NCI-H2107 treated with DMSO at 0.1 percent for 48 hours (cell line): ENCODE measurements around the gene ZBTB39.
A peak's percentile ranks its signal among the peaks of the same experiment; 100 is the strongest.
"Not testable (repeated sequence)": the region's sequence is repeated elsewhere in the genome, so short reads cannot be mapped to it uniquely, and the experiment has no call there.

Experiments used
- DNase-seq: peaks from one replicate; lab custom pipeline; 2025; ENCODE audit not compliant: unreplicated experiment; lab: John Stamatoyannopoulos, UW

ZBTB39 gene

DNA sequence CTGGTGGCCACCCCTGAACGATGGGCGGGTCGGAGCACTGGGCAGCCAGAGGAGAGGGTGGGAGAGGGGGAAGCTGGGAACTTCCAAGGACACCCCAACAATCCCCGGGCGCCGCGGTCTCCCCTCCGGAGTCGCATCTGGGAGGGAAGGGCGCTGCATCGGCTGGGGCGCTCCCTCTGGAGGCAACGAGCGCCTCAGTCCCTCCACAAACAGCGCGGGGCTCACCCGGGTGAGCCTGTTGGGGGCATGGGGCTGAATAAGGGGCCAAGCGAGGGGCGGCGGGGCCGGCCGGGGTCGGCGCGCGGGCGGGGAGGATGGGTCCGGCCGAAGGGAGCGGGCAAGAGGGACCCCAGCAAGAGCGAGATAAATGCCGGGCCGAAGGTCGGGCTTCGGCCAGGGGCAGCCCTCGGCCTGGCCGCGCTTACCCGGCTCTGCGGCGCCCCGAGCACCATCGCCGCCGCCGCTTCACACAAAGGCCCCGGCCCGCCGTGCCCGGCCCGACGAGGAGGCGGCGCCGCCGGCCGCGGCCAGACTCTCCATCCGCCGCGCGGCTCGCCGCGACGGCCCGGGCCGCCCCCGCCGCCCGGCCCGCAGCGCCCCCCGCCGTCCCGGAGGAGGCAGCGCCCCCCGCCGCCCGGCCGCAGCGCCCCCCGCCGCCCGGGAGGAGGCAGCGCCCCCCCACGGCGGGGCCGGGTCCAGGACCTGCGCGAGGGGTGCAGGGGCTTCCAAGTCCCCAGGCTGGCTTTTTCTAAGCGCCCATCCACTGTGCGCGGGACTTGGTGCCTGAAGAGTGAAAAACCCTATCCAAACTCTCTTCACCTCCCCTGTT is at the start of gene ZBTB39:
Gene ZBTB39 (minus strand): TSS at position 567 of the 829 bp plus-strand sequence. CDS start 1,629 bp downstream, outside the sequence.
- peak; percentile 24 for DNase-seq

- DNase-seq, result no peak
These were observed 49.5 kb upstream of the ZBTB39 start for GRCh38 chr12:57055824-57056223.

DNA sequence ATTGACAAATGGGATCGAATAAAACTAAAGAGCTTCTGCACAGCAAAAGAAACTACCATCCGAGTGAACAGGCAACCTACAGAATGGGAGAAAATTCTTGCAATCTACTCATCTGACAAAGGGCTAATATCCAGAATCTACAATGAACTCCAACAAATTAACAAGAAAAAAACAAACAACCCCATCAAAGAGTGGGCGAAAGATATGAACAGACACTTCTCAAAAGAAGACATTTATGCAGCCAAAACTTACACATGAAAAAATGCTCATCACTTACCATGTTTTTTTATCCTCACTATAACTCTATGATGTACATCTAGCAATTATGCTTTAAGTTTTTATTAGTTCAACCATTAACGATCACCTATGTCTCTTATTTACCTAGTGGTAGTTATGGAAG is 47.6 kb upstream of the ZBTB39 start:
- DNase-seq, result not testable (repeated sequence)

DNA sequence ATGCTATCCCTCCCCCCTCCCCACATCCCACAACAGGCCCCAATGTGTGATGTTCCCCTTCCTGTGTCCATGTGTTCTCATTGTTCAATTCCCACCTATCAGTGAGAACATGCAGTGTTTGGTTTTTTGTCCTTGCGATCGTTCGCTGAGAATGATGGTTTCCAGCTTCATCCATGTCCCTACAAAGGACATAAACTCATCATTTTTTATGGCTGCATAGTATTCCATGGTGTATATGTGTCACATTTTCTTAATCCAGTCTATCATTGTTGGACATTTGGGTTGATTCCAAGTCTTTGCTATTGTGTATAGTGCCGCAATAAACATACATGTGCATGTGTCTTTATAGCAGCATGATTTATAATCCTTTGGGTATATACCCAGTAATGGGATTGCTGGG is 46.8 kb upstream of the ZBTB39 start:
- not testable (repeated sequence) for DNase-seq

- no peak for DNase-seq
These were observed 44.7 kb upstream of the ZBTB39 start for GRCh38 chr12:57051011-57051410.

GRCh38 chr12:57049890-57050289 is 43.5 kb upstream of the ZBTB39 start, which contains the start of gene MYO1A:
TSS of gene MYO1A (minus strand) at chr12:57050129. CDS start at chr12:57048323, 1,806 bp downstream.
- no peak for DNase-seq

DNA sequence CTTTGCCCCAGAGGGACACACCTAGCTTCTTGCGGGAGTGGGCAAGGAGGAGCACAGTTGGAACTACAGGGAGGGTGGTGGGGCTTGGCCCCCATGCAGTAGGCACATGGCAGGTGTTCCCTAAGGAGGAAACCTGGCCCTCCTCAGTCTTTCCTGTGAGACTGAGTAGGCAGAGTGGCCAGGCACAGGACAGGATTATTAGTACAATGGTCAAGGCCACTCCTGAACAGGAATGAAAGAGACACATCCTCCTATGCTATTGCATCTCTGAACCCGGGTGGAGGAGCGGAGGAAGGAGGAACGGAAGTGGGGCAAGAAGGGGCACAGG is 42.7 kb upstream of the ZBTB39 start:
- no peak for DNase-seq

DNA sequence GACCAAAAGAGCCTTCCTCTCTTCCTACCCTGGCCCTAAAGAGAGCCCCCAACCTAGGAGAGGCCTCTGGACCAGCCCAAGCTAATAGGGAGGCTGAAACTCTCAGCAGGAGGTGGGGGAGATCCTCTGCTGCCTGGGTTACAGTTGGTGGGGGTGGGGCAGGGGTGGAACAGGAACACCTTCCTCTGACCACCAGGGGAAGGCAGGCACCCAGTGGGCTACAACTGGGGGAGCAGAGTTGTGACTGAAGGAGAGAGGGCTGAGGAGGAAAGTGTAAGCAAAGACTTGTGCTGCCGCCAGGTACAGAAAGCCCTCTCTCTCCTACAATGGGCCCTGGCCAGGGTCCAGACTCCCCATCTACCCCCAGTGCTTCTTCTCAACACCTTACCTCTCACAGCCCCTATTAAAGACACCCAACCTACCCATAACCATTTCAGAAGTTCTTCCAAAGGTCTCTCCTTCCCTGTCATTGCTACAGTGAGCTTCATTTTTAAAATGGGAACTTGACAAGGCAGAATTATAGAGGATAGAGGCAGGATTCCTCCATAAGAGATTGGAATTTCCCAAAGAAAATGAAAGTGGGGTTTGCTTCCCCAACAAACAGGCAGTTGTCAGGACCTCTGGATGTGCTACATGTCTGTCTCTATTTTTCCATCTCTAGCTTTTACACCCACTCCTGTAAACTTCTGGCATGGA is 42.2 kb upstream of the ZBTB39 start:
- no peak for DNase-seq

GRCh38 chr12:57047981-57048380 is 41.6 kb upstream of the ZBTB39 start:
- no peak for DNase-seq

DNA sequence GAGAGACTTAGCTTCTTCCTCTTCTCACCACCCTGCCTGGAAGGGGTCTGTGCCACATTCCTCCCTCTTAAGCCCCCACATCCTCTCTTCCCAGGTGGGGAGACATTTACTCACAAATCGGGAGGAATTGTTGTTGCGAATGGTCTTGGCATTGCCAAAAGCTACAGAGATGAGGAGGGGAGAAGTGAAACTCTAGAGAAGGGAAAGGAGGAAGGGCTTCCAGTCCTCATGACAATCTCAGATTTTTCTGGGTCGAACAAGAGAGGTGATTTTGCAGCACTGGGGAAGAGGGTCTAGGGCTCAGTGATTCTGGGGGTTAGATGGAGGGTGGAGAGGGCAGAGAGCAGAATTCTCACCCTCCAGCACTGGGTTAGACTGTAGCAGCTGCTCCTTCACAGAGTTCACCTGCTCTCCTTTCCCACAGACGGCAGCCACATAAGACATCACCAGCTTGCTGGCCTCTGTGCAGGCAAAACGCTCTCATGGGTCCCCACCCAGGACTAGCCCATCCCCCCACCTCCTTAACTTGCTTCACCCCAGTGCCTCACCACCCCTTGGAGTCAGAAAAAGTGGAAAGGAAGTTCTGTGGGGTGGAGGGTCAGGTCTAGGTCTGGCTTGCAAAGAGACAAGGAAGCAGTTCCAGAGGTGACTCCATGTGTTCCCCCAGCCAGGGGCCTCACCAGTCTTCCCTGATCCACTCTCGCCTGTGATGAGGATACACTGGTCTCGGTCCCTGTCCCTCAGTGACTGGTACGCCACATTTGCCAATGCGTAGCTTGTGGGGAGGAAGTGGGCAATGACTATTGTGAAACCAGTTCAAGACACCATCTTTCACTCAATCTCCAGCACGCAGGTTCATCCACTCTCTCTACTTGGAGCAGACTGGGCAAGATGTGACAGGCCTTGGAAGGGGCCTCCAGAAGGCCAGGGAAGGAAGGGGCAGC is 40.9 kb upstream of the ZBTB39 start:
- no peak for DNase-seq

- DNase-seq, result no peak
These were observed 39.9 kb upstream of the ZBTB39 start for GRCh38 chr12:57046086-57046791.

- no peak for DNase-seq
These were observed 38.5 kb upstream of the ZBTB39 start for GRCh38 chr12:57044889-57045288.

GRCh38 chr12:57044468-57044867 is 38.1 kb upstream of the ZBTB39 start:
- no peak for DNase-seq

DNA sequence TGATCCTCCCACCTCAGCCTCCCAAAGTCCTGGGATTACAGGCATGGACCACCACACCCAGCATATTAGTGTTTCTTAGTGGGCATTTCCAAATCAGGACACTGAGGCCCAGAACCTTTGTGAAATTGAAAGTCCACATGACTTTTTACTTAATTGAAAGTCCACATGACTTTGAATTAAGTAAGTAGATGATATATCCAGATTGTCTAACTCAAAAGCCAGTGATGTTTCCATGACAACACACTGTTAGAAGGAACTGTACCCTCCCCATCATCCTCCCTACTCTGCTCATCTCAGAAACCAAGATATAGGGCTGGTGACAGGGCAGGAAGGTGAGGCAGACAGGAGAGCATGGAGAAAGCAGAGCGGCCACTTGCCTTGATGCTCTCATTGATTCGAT is 36.3 kb upstream of the ZBTB39 start:
- DNase-seq, result no peak

DNA sequence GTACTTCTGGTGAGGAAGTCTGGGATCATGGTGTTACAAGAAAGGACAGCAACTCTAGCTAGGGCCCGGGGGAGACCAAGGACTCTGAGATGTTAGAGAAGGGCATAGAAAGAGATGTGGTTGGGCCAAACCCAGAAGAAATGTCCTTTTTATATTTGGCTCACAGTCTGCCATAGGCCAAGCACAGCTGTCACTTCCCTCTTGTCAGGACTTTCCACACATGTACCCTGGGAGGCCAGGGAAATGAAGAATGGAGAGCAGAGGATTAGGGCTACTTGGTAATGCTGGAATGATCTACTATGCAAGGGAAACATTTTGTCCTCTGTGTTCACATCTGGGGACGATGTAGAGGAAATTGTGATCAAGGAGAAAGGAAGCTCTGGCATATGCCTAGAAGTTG is 34.4 kb upstream of the ZBTB39 start:
- DNase-seq, result no peak

DNA sequence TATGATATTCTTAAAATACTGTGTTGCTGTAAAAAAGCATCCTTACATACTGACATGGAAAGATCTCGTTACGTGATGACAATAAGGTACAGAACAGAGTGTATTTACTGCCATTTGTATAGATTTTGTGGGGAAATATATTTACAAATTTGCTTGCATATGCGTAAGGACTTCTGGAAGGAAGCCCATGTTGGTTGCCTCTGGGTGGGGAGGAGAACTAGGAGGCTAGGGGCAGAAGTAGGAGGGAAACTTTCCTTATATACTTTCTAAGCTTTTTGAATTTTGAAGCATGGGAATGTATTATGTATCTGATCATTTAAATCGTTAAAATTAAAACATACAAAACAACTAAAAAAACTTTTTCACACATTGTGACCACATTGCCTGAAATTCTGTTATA is 33.9 kb upstream of the ZBTB39 start:
- no peak for DNase-seq

DNA sequence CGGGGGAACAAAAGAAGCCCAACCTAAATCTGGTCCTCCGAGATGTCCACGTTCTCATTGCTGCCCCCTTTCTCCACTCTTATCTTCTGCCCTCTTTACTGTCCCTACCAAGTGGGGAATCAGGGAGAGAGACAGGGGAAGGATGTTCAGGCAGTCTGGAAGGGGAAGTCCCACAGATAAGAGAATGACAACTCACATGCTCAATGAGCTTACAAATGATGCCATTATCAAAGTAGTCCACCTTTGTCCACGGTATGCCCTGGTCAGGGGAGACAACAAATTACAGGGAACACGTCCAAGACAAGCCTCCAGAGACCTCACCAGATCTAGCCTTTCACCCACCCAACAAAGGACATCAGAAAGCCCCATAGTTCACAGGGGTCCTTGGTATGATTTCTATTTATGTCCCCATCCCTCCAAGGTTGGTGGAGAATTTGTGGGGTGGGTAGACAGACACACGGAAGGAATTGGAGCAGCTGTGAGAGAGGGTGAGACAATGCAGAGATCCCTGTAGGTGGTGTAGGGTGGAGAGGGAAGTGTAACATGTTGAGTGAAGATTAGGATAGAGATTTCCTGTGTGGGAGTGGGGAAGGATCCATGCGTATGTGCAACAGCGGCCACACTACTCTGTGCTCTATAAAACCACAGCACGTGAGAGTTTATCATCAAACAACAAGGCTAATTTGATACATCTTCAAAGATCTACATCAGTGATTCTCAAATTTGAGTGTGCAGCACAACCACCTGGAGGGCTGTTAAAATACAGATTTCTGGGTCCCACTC is 32.9 kb upstream of the ZBTB39 start:
- no peak for DNase-seq

- DNase-seq, result no peak
These were observed 30.9 kb upstream of the ZBTB39 start for GRCh38 chr12:57037264-57037663.

- no peak for DNase-seq
These were observed 27.1 kb upstream of the ZBTB39 start for GRCh38 chr12:57033431-57033830.

GRCh38 chr12:57031789-57032188 is 25.4 kb upstream of the ZBTB39 start:
- no peak for DNase-seq
